ENCODE data around the gene COX4I2.

DNA sequence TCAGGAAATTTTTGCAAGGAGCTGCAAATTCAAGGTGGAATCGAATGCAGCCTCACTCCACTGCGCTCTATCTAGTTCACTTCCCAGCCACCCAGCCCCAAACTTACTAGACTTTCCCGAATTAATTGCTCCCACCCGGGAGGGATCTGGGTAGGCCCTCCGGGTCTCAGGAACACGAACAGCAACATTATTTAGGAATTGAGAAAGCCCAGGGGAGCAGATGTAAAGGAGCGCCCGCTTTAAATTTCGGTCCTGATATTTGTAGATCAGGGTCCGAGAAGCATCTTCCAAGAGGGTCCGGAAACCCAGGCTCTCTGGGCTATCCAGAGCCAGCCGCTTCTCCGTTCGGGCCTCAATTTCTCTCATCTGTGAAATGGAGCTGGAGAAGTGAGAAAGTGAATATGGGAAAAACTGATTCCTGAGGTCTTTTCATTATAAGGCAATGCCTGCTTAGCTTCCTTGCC lies 33.1 kb upstream of the COX4I2 start:
- TF ChIP-seq POLR2AphosphoS5 (IDR thresholded peaks at IDR 0.05; ENCODE audit: low read depth, low read length), result no peak
- no peak for TF ChIP-seq POLR2A (IDR thresholded peaks at IDR 0.05; ENCODE audit: low read depth, low read length)
- TF ChIP-seq TAF1 (IDR thresholded peaks at IDR 0.05; ENCODE audit: low read depth, low read length), result no peak
- no peak for TF ChIP-seq SPI1 (IDR thresholded peaks at IDR 0.05; ENCODE audit: low read depth, low read length)
